WTC11 (cell line): ENCODE measurements around the gene IFT122. TPM values are rescaled to one million over a fixed set of nuclear protein-coding genes. Genes with fewer than 3 reads are reported as not detected.

Experiments used
- ATAC-seq: fragments of 200-7000 bp; cut with Tn5 transposase; 2 replicates; pipeline ENCODE4 v1.10.0; 2021; ENCODE audit warnings: mild to moderate bottlenecking, moderate library complexity
- CTCF ChIA-PET: fragments of 300-600 bp; sonication (Branson Sonifier 250); formaldehyde crosslinking; loops from one replicate; lab custom pipeline; 2021; ENCODE audit warnings: antibody characterized with exemption; lab: Charles Lee
- POLR2A ChIA-PET: fragments of 350-600 bp; sonication (Branson Sonifier 250); formaldehyde crosslinking; loops from one replicate; lab custom pipeline; 2021; ENCODE audit warnings: antibody characterized with exemption; lab: Charles Lee
- DNase-seq: peaks from one replicate; pipeline ENCODE4 v3.0.0; 2021; ENCODE audit warnings: low spot score
- H3K27ac Mint-ChIP-seq: 2 replicates; pipeline ENCODE4 v1.8.0; 2021; ENCODE audit warnings: mixed read lengths
- H3K27me3 Mint-ChIP-seq: 2 replicates; pipeline ENCODE4 v1.8.0; 2021; ENCODE audit warnings: low read depth, mild to moderate bottlenecking, moderate library complexity, mixed read lengths
- H3K36me3 Mint-ChIP-seq: 2 replicates; pipeline ENCODE4 v1.8.0; 2021; ENCODE audit warnings: mixed read lengths
- H3K4me1 Mint-ChIP-seq: 2 replicates; pipeline ENCODE4 v1.8.0; 2022; ENCODE audit warnings: mixed read lengths
- H3K4me3 Mint-ChIP-seq: 2 replicates; pipeline ENCODE4 v1.8.0; 2021; ENCODE audit warnings: mild to moderate bottlenecking, moderate library complexity, mixed read lengths
- H3K9me3 Mint-ChIP-seq: 2 replicates; pipeline ENCODE4 v1.8.0; 2021; ENCODE audit warnings: mixed read lengths
- CBFB ChIP-seq: sonication (generic); formaldehyde crosslinking; IDR thresholded peaks from 2 replicates; pipeline ENCODE4 v1.8.1; 2022; ENCODE audit warnings: mild to moderate bottlenecking, low read depth, missing genetic modification reagents
- ESRRA ChIP-seq: sonication (generic); formaldehyde crosslinking; IDR thresholded peaks from 2 replicates; pipeline ENCODE4 v1.8.1; 2022; ENCODE audit warnings: mild to moderate bottlenecking, missing genetic modification reagents, borderline replicate concordance
- FOXJ3 ChIP-seq: sonication (generic); formaldehyde crosslinking; IDR thresholded peaks from 2 replicates; pipeline ENCODE4 v1.9.0; 2021; ENCODE audit warnings: missing genetic modification reagents, mild to moderate bottlenecking, borderline replicate concordance
- HMGA2 ChIP-seq: fragments of 250-450 bp; sonication (Bioruptor Pico); IDR thresholded peaks from 2 replicates; pipeline ENCODE4 v1.4.0; 2021; ENCODE audit warnings: mild to moderate bottlenecking, moderate library complexity
- IRF2 ChIP-seq: sonication (generic); formaldehyde crosslinking; IDR thresholded peaks from 2 replicates; pipeline ENCODE4 v1.8.0; 2022; ENCODE audit warnings: low read depth, missing genetic modification reagents, borderline replicate concordance
- JAZF1 ChIP-seq: fragments of 250-450 bp; sonication (Bioruptor Pico); IDR thresholded peaks from 2 replicates; pipeline ENCODE4 v1.9.0; 2021; ENCODE audit warnings: moderate library complexity, mild to moderate bottlenecking, inconsistent platforms
- JUN ChIP-seq: sonication (generic); formaldehyde crosslinking; IDR thresholded peaks from 2 replicates; pipeline ENCODE4 v1.8.0; 2023; ENCODE audit warnings: mild to moderate bottlenecking, missing genetic modification reagents
- NFATC4 ChIP-seq: fragments of 250-450 bp; sonication (Bioruptor Pico); IDR thresholded peaks from 2 replicates; pipeline ENCODE4 v1.9.0; 2021; ENCODE audit warnings: mild to moderate bottlenecking
- NR1H2 ChIP-seq: sonication (generic); formaldehyde crosslinking; IDR thresholded peaks from 2 replicates; pipeline ENCODE4 v1.9.0; 2021; ENCODE audit warnings: mild to moderate bottlenecking, moderate library complexity, missing genetic modification reagents
- OVOL2 ChIP-seq: fragments of 250-450 bp; sonication (Bioruptor Pico); IDR thresholded peaks from 2 replicates; pipeline ENCODE4 v1.9.0; 2021; ENCODE audit warnings: mild to moderate bottlenecking, borderline replicate concordance
- SMAD4 ChIP-seq: sonication (generic); formaldehyde crosslinking; IDR thresholded peaks from 2 replicates; pipeline ENCODE4 v1.8.0; 2022; ENCODE audit warnings: mild to moderate bottlenecking, missing genetic modification reagents
- TEAD1 ChIP-seq: sonication (generic); formaldehyde crosslinking; IDR thresholded peaks from 2 replicates; pipeline ENCODE4 v1.8.0; 2022; ENCODE audit warnings: mild to moderate bottlenecking, missing genetic modification reagents
- TEAD4 ChIP-seq: sonication (generic); formaldehyde crosslinking; IDR thresholded peaks from 2 replicates; pipeline ENCODE4 v1.8.0; 2022; ENCODE audit warnings: mild to moderate bottlenecking, missing genetic modification reagents
- ZNF263 ChIP-seq: sonication (generic); formaldehyde crosslinking; IDR thresholded peaks from 2 replicates; pipeline ENCODE4 v1.8.1; 2022; ENCODE audit warnings: low read depth, mild to moderate bottlenecking, moderate library complexity, missing genetic modification reagents
- ZNF281 ChIP-seq: sonication (generic); formaldehyde crosslinking; IDR thresholded peaks from 2 replicates; pipeline ENCODE4 v1.8.0; 2023; ENCODE audit warnings: mild to moderate bottlenecking, missing genetic modification reagents
- ZNF416 ChIP-seq: fragments of 250-450 bp; sonication (Bioruptor Pico); IDR thresholded peaks from 2 replicates; pipeline ENCODE4 v1.9.0; 2021; ENCODE audit warnings: mild to moderate bottlenecking, inconsistent platforms
- ZNF671 ChIP-seq: fragments of 250-450 bp; sonication (Bioruptor Pico); IDR thresholded peaks from 2 replicates; pipeline ENCODE4 v1.8.0; 2021; ENCODE audit warnings: mild to moderate bottlenecking
- total RNA-seq: library from RNA; stranded (reverse); gene quantifications from 3 replicates; pipeline ENCODE4 v1.2.3, GENCODE V29; 2021
- TF ChIP-seq, protein P1 (sequence below): sonication (generic); formaldehyde crosslinking; conservative IDR thresholded peaks from 2 replicates; pipeline ENCODE4 v1.8.1; 2022; ENCODE audit warnings: mild to moderate bottlenecking, missing genetic modification reagents
- TF ChIP-seq, protein P2 (sequence below): fragments of 250-450 bp; sonication (Bioruptor Pico); conservative IDR thresholded peaks from 2 replicates; pipeline ENCODE4 v1.9.0; 2021; ENCODE audit warnings: mild to moderate bottlenecking
- TF ChIP-seq, protein P3 (sequence below): sonication (generic); formaldehyde crosslinking; IDR thresholded peaks from 2 replicates; pipeline ENCODE4 v1.8.1; 2023; ENCODE audit warnings: mild to moderate bottlenecking, missing genetic modification reagents, moderate library complexity

IFT122 gene
- total RNA-seq, 1 experiment from 2014 or later: 22.8 TPM

DNA sequence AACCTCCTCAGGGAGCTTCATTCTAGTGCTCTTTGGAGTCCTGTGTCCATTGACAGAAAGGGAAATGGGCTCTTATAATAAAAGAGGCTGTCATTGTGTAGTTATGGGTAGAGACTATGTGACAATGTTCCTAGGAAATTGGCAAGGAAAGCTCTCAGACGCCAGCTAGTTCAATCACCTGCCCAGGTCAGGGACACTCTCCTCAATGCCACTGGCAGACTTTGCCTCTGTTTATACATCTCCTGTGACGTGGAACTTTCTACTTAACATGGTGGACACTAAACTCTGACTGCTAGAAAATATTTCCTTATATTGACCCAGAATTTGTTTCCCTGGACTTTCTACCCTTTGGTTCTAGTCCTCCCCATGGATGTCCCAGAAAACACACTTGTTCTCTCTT is 14.4 kb upstream of the IFT122 start:
- ChIA-PET POLR2A (interaction anchor here (0.6 kb wide), 1 partner anchor 168 kb away, joined by 3 read pairs; no protein-coding TSS in a partner anchor), CTCF (interaction anchor here (0.6 to 1.6 kb wide), 4 partner anchors 9 to 73 kb away, joined by 3 to 7 read pairs (median 5); partner anchors contain the start of genes IFT122 and MBD4)
- no peaks in the 10 kb centered on the region for H3K36me3 Mint-ChIP-seq
- ATAC-seq (no peak), DNase-seq (no peak)
- no peak overlapping the region for H3K27ac Mint-ChIP-seq
- TF ChIP-seq ZNF281 (no peak), FOXJ3 (CRISPR knock-in tag) (no peak), ZNF416 (no peak)
- TF ChIP-seq, protein P1, sequence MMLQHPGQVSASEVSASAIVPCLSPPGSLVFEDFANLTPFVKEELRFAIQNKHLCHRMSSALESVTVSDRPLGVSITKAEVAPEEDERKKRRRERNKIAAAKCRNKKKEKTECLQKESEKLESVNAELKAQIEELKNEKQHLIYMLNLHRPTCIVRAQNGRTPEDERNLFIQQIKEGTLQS (CRISPR knock-in tag): no peak
- peaks cover 23% of the 10 kb centered on the region for H3K27me3 Mint-ChIP-seq
- H3K4me1 Mint-ChIP-seq: peaks cover 47% of the 10 kb centered on the region
- no peaks in the 10 kb centered on the region for H3K9me3 Mint-ChIP-seq
- H3K4me3 Mint-ChIP-seq: no peak overlapping the region

DNA sequence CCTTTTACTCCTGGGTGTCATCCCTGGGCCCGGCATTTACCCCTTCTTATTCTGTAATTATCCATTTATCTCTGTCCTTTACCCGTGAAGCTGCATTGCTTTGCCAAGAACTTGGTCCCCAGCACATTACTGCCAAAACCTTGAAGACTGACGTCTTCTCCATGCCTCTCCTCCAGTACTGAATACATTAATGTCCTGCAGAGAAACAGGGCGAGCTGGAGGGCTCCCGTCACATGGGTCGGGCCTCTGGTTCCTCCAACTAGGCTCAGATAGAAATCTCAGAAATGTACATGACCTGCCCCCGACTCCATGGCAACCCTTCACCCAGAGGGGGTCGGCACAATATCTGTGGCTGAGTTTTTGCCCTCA is 12.0 kb upstream of the IFT122 start:
- ChIA-PET CTCF (interaction anchor here (1.1 to 2.4 kb wide), 5 partner anchors 11 to 99 kb away, joined by 3 to 18 read pairs (median 5); no protein-coding TSS in a partner anchor), POLR2A (interaction anchor here (0.5 kb wide), 1 partner anchor 11 kb away, joined by 3 read pairs; no protein-coding TSS in a partner anchor)
- no peak overlapping the region for H3K27ac Mint-ChIP-seq
- H3K27me3 Mint-ChIP-seq: peaks cover 18% of the 10 kb centered on the region
- ATAC-seq (peak; percentile 7), DNase-seq (no peak)
- H3K9me3 Mint-ChIP-seq: no peaks in the 10 kb centered on the region
- H3K36me3 Mint-ChIP-seq: peaks cover 18% of the 10 kb centered on the region
- peak overlapping the region; percentile 78 for H3K4me3 Mint-ChIP-seq
- H3K4me1 Mint-ChIP-seq: peaks cover 47% of the 10 kb centered on the region
- TF ChIP-seq CBFB (CRISPR knock-in tag) (no peak), TEAD1 (no peak), JUN (no peak), NFATC4 (CRISPR knock-in tag) (no peak), JAZF1 (CRISPR knock-in tag) (no peak), HMGA2 (CRISPR knock-in tag) (no peak), OVOL2 (CRISPR knock-in tag) (no peak), IRF2 (CRISPR knock-in tag) (no peak), ESRRA (CRISPR knock-in tag) (no peak), TEAD4 (CRISPR knock-in tag) (no peak), ZNF671 (CRISPR knock-in tag) (no peak), ZNF263 (CRISPR knock-in tag) (no peak), SMAD4 (no peak), NR1H2 (CRISPR knock-in tag) (no peak)
- TF ChIP-seq, protein P2, sequence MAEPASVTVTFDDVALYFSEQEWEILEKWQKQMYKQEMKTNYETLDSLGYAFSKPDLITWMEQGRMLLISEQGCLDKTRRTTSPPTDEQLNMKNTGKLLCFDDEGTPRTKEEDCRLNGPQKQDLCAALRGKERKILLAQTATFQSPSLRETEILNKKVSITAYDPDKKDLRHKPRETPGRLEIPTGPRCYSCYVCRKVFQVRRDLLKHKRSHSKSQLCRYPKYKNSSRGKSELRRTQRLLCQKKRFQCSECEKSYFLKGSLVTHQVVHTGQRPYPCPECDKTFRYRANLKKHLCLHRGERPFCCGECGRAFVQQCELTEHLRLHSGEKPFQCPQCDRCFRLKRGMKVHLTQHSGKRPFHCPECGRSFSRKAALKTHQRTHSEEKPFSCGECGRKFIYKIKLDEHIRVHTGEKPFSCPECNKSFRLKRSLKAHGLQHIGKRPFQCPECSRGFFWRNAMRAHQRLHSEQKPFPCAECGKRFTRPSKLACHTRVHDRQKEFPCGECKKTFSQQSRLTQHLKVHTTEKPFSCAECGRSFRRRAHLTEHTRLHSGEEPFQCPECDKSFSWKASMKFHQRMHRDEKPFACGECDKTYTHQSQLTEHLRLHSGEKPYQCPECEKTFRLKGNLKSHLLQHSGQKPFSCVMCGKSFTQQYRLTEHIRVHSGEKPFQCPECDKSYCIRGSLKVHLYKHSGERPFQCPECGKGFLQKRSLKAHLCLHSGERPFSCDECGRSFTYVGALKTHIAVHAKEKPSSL (CRISPR knock-in tag): no peak
- TF ChIP-seq, protein P1 (CRISPR knock-in tag): no peak
- TF ChIP-seq, protein P3, sequence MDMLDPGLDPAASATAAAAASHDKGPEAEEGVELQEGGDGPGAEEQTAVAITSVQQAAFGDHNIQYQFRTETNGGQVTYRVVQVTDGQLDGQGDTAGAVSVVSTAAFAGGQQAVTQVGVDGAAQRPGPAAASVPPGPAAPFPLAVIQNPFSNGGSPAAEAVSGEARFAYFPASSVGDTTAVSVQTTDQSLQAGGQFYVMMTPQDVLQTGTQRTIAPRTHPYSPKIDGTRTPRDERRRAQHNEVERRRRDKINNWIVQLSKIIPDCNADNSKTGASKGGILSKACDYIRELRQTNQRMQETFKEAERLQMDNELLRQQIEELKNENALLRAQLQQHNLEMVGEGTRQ (CRISPR knock-in tag): no peak
